GM12872 (cell line): ENCODE data around the gene TNNI3.

Experiments
- TF ChIP-seq, protein P1 (sequence below): IDR thresholded peaks from 3 replicates; pipeline ENCODE4 v1.5.1; 2011; ENCODE audit warnings: low read depth, mild to moderate bottlenecking, low read length, moderate library complexity; ENCODE audit not compliant: insufficient read depth

Gene TNNI3

DNA sequence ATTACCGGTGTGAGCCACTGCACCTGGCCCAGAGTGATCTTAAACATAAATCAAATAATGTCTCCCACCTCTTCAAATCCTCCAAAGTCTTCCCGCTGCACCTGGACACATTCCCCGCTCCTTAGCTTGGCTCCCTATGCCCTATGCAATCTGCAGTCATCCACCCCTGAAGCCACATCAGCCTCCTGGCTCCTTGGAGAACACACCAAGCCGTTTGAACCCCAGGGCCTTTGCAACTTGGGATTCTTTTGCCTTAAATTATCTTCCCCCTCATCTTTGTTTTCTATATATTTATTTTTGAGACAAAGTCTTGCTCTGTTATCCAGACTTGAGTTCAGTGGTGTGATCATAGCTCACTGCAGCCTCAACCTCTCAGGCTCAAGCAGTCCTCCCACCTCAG is 11.6 kb upstream of the TNNI3 start:
- TF ChIP-seq, protein P1, sequence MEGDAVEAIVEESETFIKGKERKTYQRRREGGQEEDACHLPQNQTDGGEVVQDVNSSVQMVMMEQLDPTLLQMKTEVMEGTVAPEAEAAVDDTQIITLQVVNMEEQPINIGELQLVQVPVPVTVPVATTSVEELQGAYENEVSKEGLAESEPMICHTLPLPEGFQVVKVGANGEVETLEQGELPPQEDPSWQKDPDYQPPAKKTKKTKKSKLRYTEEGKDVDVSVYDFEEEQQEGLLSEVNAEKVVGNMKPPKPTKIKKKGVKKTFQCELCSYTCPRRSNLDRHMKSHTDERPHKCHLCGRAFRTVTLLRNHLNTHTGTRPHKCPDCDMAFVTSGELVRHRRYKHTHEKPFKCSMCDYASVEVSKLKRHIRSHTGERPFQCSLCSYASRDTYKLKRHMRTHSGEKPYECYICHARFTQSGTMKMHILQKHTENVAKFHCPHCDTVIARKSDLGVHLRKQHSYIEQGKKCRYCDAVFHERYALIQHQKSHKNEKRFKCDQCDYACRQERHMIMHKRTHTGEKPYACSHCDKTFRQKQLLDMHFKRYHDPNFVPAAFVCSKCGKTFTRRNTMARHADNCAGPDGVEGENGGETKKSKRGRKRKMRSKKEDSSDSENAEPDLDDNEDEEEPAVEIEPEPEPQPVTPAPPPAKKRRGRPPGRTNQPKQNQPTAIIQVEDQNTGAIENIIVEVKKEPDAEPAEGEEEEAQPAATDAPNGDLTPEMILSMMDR = no peak

DNA sequence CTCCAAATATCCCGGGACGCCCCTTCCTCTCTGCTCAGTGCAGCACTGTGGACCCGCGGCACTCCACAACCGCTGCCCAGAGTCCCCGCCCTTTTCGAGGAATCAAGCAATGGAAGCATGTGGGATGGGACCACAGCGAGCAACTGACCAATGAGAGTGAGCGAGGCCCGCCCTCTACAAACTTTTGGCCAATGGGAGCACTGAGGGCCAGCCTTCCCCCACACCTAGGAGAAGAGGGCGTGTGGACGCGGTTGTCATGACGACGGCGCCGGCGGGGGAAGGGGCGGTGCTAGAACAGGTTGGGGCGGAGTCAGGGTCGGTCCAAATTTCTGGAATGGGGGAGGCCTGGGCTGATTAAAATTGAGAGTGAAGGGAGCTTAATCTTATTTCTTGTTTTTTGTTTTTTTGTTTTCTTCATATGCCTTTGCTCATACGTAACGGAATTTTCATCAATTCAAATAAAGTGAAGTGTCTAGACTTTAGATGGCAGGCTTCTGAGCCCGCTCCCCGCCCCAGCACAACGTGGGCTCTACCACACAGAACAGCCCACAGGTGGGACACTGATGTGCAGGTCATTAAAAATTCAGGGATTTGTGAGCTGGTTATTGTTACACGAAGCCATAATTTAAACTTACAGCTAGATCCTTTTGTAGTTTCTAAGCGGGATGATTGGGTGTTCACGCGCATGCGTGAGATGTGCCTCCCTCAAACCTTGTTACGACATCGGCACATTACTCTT is 9.2 kb upstream of the TNNI3 start, which contains the start of gene DNAAF3:
Gene DNAAF3, minus strand, starts transcription at position 84 of the 739 bp plus-strand sequence. CDS start 200 bp downstream, outside the sequence.
- TF ChIP-seq, protein P1 = no peak

DNA sequence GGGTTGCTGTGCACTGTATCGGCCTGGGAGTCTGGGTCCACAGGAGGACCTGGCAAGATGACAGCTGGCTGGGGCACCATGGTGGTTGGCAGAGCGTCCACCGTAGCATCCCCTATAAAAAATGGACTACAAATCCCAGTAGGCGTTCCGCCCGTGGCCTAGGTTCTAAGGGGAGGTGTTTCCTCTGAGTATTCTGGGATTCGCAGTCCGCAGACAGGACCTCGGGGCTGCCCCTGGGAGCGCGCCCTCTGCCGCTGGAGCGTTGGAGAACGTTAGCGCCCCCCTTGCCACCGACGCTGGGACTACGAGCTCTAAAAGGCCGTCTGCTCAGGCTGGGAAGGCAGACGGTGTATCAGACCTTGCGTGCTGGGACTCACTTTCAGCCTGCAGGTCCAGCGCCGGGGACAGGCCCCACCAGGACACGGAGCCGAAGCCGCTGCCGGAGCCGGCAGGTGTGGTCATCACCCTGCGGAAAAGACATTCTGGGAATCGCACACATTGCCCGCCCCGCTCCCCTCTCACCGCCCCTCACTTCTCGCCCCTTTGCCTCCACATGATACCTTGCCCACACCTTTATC is 8.5 kb upstream of the TNNI3 start:
- TF ChIP-seq, protein P1 = no peak

DNA sequence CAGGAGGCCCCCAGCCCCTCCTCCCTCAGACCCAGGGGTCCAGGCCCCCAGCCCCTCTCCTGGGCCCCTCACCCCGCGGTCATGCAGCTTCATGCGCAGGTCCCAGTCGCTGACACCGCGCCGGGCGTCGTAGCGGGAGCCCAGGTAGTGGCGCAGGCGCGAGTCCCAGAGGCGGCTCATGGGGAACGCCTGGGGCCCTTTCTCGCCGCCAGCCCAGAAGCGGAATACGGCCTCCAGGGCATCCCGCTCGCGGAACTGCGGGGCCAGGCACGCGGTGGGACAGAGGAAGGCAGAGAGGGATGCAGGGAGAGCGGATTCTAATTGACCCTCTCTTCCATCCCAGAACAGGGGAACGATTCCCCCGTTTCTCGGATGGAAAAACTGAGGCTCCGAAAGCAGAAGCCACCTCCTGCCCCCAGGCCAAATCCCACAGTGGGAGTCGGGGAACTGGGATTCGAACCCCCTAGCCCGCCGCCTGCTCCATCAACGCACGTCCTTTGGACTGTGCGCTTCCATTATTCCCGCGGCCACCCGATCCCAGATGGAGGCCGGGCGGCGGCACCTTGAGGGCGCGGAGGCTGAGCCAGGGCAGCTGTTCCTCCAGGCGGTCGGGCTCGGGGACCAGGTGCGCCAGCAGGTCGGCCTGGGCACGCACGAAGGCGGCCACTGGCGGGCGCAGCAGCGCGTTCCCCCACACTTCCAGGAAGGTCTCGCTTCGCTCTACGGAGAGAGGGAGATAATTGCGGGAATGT is 4.2 kb upstream of the TNNI3 start:
- TF ChIP-seq, protein P1 = no peak

DNA sequence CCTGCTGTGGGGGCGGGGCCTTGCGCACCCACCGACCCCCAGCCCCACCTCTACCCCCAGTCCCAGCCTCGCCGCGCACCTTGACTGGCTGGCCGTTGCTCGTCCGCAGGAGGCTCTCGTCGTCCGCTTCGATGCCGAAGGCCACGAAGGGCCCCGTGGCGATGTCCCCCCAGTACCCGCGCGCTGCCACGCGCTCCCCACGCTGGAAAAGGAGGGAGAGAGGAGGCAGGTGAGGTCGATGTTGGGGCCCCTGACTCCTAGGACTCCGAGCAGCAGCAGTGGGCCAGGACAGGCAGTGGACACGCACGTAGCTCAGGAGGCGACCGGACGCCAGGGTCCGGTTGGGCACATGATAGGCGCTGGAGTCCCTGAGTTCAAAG is 3.4 kb upstream of the TNNI3 start:
- TF ChIP-seq, protein P1 = no peak

DNA sequence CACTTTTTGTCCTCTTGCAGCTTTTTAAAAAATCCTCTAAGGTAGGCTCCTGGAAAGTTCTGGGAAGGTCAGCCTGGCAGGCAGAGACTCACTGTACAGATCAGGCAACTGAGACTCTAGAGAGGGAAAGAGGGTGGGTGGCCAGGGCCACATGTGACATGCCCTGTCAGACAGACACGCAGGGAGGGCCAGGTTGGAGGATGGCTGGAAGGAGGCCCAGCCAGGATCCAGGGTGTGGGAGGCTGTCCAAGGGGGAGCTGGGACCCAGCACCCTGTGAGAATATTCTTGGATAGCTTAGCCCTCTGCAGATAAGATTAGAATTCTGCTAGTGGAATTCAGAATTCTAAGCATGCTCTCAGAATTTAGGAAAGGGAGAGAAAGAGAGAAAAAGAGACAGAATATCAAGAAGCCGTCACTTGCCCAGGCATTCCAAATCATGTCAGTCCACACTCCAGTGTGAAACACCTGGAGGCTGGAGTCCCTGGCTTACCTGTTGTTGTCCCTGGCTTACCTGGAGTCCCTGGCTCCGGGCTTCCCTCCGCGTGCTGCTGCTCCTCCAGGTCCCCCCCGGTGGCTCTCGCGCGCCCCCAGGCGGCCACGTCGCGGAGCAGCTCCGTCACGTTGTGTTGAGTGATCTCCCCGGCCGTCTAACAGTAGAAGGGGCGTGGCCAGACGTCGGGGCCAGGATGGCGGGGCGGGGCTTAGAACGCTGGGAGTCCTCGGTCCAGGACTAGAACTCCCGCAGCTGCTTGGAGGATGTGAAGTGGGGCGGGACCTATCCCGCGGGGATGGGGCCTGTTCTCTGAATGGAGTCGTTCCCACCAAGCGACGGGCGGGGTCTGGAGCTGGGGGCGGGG is 2.8 kb upstream of the TNNI3 start:
- TF ChIP-seq, protein P1 = peak; percentile 91
